HG02759 (cell line): Measurements from ENCODE around the gene KIZ.

Experiments
- ATAC-seq: cut with Tn5 transposase; IDR thresholded peaks from one replicate; pipeline ENCODE4 v1.9.1; 2021; ENCODE audit warnings: mild to moderate bottlenecking, moderate library complexity; ENCODE audit not compliant: unreplicated experiment

The KIZ gene

DNA sequence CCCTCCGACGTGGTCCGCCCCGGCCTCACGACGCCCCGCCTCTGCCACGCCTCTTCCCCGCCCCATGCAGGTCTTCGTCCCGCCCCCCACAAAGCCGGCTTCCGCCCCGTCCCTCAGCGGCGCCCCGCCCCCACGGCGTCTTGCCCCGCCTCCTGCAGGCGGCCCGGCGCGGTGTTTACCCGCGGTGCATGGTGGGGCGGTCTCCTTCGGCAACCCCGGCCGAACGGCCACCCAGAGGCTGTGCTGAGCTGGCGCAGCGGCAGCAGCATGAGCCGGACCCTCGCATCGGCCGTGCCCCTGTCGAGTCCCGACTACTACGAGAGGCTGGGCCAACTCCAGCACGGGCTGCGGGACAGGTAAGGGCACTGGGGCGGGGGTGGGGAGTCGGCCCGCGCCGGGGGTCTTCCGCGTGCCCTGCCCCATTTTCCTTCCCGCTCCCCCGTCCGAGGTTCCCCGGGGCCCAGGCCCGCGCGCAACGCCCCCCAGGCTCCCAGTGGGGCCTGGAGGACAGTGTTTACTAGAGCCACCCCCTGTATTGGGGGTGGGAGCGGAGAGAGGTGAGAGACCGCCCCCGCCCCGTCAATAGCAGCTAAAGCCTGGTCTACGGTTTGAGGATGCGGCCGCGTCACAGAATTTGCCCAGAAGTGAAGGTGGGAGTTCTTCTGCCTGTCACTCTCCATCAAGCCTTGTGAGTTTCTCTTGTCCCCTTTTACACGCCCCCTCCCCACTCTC lies at the start of gene KIZ:
TSS of gene KIZ (plus strand) at position 234 of the 732 bp plus-strand sequence. CDS start at position 268, 34 bp downstream.
- ATAC-seq: peak; percentile 98

DNA sequence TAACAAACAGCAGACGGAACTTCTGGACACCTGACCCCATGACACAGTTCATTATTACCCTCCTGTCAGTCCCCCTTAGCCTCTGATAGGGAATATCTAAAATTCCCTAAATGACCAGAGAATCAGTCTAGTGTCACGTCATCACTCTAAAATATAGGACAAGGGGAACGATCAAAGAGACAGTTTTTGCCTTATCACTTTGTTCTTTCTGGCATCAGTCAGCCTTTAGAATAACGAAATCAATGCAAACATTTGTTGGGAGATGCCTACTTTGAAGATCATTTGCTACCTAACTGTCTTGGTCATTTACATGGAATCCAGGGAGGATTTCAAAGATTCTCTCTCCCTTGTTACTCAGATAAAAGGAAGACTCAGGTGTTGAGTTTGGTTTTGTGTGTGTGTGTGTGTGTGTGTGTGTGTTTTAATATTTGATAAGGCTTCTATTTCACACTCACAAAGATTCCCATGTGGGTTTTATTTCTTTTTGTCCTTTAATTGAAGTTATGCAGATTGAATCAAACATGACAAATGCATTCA lies 48.0 kb upstream of the KIZ start:
- no peak for ATAC-seq

- ATAC-seq: no peak
These were observed 43.3 kb upstream of the KIZ start for GRCh38 chr20:21082584-21082983.

GRCh38 chr20:21083825-21084325 lies 42.0 kb upstream of the KIZ start:
- ATAC-seq: no peak

- ATAC-seq: no peak
These were observed 37.9 kb upstream of the KIZ start for GRCh38 chr20:21087862-21088540.

GRCh38 chr20:21089391-21089790 lies 36.5 kb upstream of the KIZ start:
- no peak for ATAC-seq

DNA sequence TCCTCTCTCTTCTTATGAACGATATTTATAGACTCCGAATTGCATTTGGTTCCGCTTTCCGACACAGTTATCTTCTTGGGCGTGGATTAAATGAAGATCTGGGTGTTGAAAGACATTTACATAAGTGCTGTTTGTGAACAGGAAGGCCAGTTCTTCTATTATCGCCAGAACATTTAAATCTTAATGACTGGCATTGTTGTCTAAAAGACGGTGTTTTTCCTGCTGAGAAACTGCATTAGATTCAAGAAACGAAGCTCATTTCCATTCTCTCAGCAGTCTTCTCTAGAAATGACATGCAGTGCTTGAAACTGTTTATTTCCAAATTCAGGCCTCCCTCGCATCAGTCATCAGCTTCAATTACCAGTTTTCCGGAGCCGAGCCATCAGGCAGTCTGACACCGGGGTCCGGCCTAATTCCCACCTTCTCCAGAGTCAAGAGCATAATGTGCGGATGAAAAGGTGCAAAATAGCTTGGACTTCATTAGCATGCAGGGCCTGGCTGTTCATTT lies 35.7 kb upstream of the KIZ start:
- ATAC-seq: no peak

- no peak for ATAC-seq
These were observed 35.2 kb upstream of the KIZ start for GRCh38 chr20:21090721-21091120.

DNA sequence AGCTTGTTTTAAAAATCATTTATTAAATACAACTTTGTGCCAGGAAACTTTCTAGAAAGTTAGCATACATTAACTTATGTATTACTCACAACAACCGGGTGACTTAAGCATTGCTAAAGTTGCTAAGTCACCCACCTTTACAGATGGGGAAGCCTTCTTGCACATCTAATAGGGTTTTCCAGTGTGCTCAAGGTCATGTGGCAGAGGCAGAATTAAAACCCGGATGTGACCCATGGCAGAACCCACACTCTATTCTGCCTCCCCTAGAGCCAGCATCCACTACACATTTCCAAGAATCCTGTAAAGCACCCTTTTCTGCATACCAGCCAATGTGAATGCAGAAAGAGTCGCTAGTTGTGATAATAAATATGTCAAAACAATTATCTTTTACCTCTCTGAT lies 33.1 kb upstream of the KIZ start:
- ATAC-seq: no peak

GRCh38 chr20:21096321-21097043 lies 29.4 kb upstream of the KIZ start:
- no peak for ATAC-seq

- peak; percentile 42 for ATAC-seq
These were observed 25.9 kb upstream of the KIZ start for GRCh38 chr20:21099751-21100577.

DNA sequence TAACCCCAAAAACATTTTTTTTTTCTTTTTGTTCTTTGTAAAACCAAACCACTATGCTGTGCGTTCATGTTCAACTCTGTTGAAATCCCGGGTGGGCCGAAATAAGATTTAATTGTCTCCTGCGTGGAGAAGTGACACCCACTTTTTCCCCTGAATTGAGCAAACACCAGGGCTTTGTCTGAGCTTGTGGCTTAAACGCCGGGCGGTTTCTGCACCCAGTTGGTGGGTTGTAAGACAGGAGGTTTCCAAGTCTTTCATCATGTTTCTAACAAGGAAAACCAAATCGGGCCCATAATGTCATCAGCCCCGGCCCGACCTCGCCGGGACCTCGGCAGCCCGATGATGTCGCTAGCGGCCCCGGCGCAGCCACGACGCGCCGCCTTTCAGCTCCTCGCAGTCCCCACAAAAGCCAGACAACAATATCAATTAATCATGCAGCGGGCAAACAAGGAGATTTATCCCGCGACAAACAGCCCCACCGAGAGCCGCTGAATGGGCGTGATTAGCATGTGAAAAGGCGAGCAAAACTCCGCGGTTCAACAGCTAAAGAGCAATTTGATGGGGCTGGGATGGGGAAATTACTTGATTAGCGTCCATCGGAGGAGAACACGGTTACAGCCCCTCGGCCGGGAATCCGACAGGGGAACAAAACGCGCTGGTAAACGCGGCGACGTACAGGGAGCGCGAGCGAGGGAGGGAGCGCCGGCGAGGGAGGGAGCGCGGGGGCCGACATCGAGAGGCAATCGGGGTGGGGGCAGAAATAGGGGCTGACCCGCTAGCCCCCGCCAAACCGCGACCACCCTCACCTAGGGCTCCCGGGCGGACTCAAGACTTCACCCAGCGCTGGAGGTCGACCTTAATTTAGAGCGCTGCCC lies 25.1 kb upstream of the KIZ start:
- ATAC-seq: no peak

DNA sequence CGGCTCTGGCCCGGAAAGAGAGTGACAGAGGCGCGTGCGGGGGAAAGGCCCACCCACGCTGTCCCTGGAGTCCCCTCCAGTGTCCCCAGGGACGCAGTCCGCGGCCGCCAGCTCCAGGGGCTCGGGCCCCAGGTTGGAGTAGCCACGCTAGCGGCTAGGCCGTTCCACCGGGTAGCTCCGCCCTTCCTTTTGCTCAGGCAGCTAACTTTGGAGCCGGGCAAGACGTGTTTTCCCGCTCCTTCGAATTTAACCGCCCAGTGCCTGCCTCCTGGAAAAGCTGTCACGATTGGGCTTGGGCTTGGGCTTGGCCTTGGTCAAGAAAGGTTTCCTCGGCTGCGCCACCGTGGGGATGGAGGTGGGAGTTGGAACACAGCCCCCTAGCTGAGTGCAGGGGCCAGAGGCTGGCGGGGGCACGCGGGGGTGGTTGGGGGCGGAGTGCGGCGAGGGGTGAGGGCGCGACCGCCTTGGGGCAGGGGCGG lies 24.4 kb upstream of the KIZ start:
- ATAC-seq: no peak

- no peak for ATAC-seq
These were observed 23.8 kb upstream of the KIZ start for GRCh38 chr20:21101932-21102575.

DNA sequence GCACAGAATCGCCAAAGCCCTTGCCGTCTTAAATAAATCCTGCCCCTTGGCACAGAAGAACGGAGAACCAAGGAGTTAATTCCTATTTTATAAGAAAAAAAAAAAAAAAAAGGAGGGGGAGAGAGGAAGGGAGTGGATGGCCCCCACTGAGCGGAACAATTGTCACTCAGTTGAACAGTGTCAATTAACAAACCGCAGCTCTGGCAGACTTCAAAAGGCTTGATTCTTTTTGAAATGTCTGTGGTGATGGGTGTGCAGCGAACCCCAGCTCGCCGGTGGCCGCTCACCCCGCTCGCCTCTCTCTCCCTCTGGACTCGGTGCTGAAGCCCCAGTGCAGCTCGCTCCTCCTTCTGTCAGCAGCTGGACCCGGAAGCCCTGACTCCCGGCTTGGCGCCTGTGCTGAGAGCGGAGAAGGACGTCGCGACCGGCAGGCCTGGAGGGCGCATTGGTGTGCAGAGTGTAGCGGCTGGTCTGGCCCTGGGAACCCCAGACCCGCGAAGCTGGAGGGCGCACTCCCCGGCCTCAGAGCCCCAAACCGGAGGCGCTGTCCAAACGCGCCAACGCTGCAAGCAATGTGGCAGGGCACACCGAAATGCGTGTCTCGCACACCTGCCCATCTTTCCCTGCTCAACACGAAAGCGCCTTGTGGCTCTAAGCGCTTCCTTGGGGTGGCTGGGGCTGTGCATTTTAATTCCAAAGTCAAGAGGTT lies 23.1 kb upstream of the KIZ start:
- ATAC-seq: no peak

- no peak for ATAC-seq
These were observed 22.1 kb upstream of the KIZ start for GRCh38 chr20:21103582-21104465.

DNA sequence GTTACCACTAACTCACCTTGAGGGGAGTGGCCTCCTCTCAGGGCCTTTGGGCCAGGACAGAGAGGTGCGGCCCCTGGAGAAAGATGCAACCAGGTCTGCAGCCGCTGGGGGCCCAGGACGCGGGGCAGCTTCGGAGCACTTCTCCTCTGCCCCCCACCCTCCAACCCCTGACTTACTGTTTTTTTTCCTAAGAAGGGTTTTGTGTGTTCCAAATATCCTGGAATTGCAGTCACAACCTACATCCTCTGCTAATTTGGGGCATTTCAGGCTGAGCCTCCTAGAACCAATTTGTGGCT lies 21.5 kb upstream of the KIZ start:
- ATAC-seq: no peak
